ENCODE data around the gene MAD1L1. TPM values are rescaled to one million over a fixed set of nuclear protein-coding genes. Genes with fewer than 3 reads are reported as not detected.

The MAD1L1 gene
- total RNA-seq, 2 experiments from 2014 or later = 40.0 to 44.7 TPM

GRCh38 chr7:2260820-2261219 is 28.1 kb upstream of the MAD1L1 start:
- no peak overlapping the region for H3K4me3 Mint-ChIP-seq
- H3K27me3 Mint-ChIP-seq = no peaks in the 10 kb centered on the region
- CTCF ChIA-PET = interaction anchor here (1.3 to 2.4 kb wide), 3 partner anchors 13 to 87 kb away, joined by 3 to 9 read pairs (median 5); no protein-coding TSS in a partner anchor
- POLR2A ChIA-PET = interaction anchor here (1.3 to 1.5 kb wide), 2 partner anchors 29 to 93 kb away, joined by 3 to 5 read pairs; partner anchors contain the start of gene MAD1L1
- intact Hi-C loops (cut with micrococcal nuclease) = no loop called here
- ATAC-seq = no peak
- H3K27ac Mint-ChIP-seq = peak overlapping the region; percentile 20
- H3K36me3 Mint-ChIP-seq (ENCODE audit: low read depth) = peaks cover 11% of the 10 kb centered on the region
- no peak for DNase-seq
- no peak for TF ChIP-seq CTCF (IDR thresholded peaks at IDR 0.05)
- peaks cover 11% of the 10 kb centered on the region for H3K4me1 Mint-ChIP-seq (ENCODE audit: low read depth)
- no peaks in the 10 kb centered on the region for H3K9me3 Mint-ChIP-seq

DNA sequence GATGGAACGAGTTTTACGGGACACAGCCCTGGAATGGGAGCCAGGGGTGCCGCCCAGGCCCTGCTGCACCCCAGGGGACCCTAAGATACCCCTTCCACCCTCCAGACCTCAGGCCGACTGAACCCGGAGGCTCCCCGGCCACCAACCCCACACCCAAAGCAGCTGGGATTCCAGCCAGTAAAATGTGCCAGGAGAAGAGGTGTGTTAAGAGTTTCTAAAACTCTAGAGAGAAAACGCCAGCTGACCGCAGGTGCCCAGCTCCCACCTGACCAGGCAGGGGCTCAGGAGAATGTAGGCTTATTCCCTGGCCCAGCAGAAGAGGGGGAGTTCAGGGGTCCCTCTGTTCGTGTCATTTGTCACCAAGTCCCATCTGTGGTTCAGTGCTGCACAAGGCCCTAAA is 26.7 kb upstream of the MAD1L1 start:
- Mint-ChIP-seq H3K4me3 (no peak overlapping the region), H3K9me3 (no peaks in the 10 kb centered on the region), H3K27ac (peak overlapping the region; percentile 58), H3K27me3 (no peaks in the 10 kb centered on the region), H3K4me1 (ENCODE audit: low read depth) (peaks cover 14% of the 10 kb centered on the region), H3K36me3 (ENCODE audit: low read depth) (peaks cover 11% of the 10 kb centered on the region)
- ATAC-seq (no peak), DNase-seq (no peak)
- ChIA-PET POLR2A (no interaction called here), CTCF (interaction anchor here (1.9 to 2.4 kb wide), 2 partner anchors 12 to 88 kb away, joined by 5 to 9 read pairs; no protein-coding TSS in a partner anchor)
- TF ChIP-seq CTCF (IDR thresholded peaks at IDR 0.05) = no peak
- intact Hi-C loops (cut with micrococcal nuclease) = no loop called here

GRCh38 chr7:2258661-2259365 is 26.1 kb upstream of the MAD1L1 start:
- Mint-ChIP-seq H3K27me3 (no peaks in the 10 kb centered on the region), H3K4me3 (no peak overlapping the region), H3K36me3 (ENCODE audit: low read depth) (peaks cover 6% of the 10 kb centered on the region), H3K9me3 (no peaks in the 10 kb centered on the region), H3K4me1 (ENCODE audit: low read depth) (peaks cover 14% of the 10 kb centered on the region), H3K27ac (no peak overlapping the region)
- ChIA-PET CTCF (interaction anchor here (1.9 to 2.4 kb wide), 2 partner anchors 11 to 89 kb away, joined by 5 to 9 read pairs; no protein-coding TSS in a partner anchor), POLR2A (no interaction called here)
- no peak for TF ChIP-seq CTCF (IDR thresholded peaks at IDR 0.05)
- ATAC-seq (peak; percentile 32), DNase-seq (no peak)
- intact Hi-C loops (cut with micrococcal nuclease) = no loop called here

- peaks cover 18% of the 10 kb centered on the region for H3K4me1 Mint-ChIP-seq (ENCODE audit: low read depth)
- peaks cover 5% of the 10 kb centered on the region for H3K36me3 Mint-ChIP-seq (ENCODE audit: low read depth)
- no peaks in the 10 kb centered on the region for H3K9me3 Mint-ChIP-seq
- no peak for DNase-seq
- intact Hi-C loops (cut with micrococcal nuclease) = no loop called here
- H3K27ac Mint-ChIP-seq = no peak overlapping the region
- no peak for TF ChIP-seq CTCF (IDR thresholded peaks at IDR 0.05)
- no peak for ATAC-seq
- ChIA-PET CTCF (no interaction called here), POLR2A (no interaction called here)
- no peak overlapping the region for H3K4me3 Mint-ChIP-seq
- H3K27me3 Mint-ChIP-seq = no peaks in the 10 kb centered on the region
These were observed 24.9 kb upstream of the MAD1L1 start for GRCh38 chr7:2257651-2258050.

DNA sequence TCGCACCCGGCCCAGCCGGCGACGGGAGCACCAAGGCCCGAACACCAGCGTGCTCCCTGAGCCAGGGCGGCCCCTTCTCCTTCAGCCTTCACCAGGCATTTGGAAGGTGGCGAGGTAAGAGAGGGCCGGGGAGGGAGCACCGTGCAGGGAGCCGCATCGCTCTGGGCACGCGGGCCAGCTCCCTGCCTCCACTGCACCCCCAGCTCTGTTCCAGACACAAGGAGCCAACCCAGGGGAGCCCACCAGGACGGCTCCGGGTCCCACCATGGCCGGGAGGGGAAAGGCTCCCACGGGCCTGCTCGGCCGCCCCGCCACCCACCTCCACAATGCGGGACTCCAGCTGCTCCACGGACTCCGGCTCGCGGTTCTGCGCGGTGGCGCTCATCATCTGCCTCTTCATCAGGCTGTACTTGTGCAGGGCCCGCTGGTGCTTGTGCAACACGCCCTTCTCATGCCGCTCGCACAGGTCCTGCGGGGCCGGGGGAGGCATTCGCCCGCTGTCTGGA is 24.4 kb upstream of the MAD1L1 start:
- Mint-ChIP-seq H3K27me3 (no peaks in the 10 kb centered on the region), H3K36me3 (ENCODE audit: low read depth) (peaks cover 4% of the 10 kb centered on the region), H3K27ac (no peak overlapping the region), H3K4me1 (ENCODE audit: low read depth) (peaks cover 18% of the 10 kb centered on the region), H3K9me3 (no peaks in the 10 kb centered on the region), H3K4me3 (no peak overlapping the region)
- ATAC-seq = no peak
- CTCF ChIA-PET = no interaction called here
- POLR2A ChIA-PET = interaction anchor here (0.6 kb wide), 1 partner anchor 458 kb away, joined by 3 read pairs; no protein-coding TSS in a partner anchor
- no peak for TF ChIP-seq CTCF (IDR thresholded peaks at IDR 0.05)
- intact Hi-C loops (cut with micrococcal nuclease) = no loop called here
- DNase-seq = no peak

All from activated CD8-positive, alpha-beta T cell treated with anti-CD3 and anti-CD28 coated beads for 36 hours (primary cell).